H9 (cell line): Measurements from ENCODE around the gene LDB2. TPM values are rescaled to one million over a fixed set of nuclear protein-coding genes. Genes with fewer than 3 reads are reported as not detected.

ENCODE experiments used
- DNase-seq: peaks from one replicate; pipeline ENCODE4 v3.0.0-alpha.2; 2017
- H2AFZ ChIP-seq: one replicate; pipeline ENCODE4 v1.6.1; 2013; ENCODE audit warnings: mild to moderate bottlenecking, low read length, control low read depth, moderate library complexity
- H2AK5ac ChIP-seq: 2 replicates; pipeline ENCODE4 v1.6.1; 2013; ENCODE audit warnings: low read length, control low read depth, mixed read lengths; ENCODE audit not compliant: insufficient read length
- H2BK120ac ChIP-seq: one replicate; pipeline ENCODE4 v1.6.1; 2013; ENCODE audit warnings: low read depth, mild to moderate bottlenecking, low read length, control low read depth, inconsistent platforms; ENCODE audit not compliant: poor library complexity, severe bottlenecking
- H2BK12ac ChIP-seq: 2 replicates; pipeline ENCODE4 v1.6.1; 2013; ENCODE audit warnings: low read length, control low read depth, mixed read lengths, low read depth; ENCODE audit not compliant: insufficient read length
- H2BK15ac ChIP-seq: 2 replicates; pipeline ENCODE4 v1.6.1; 2013; ENCODE audit warnings: low read depth, low read length, control low read depth
- H2BK20ac ChIP-seq: one replicate; pipeline ENCODE4 v1.6.1; 2013; ENCODE audit warnings: low read depth, mild to moderate bottlenecking, low read length, control low read depth, inconsistent platforms; ENCODE audit not compliant: poor library complexity, severe bottlenecking
- H2BK5ac ChIP-seq: 2 replicates; pipeline ENCODE4 v1.6.1; 2013; ENCODE audit warnings: low read length, control low read depth, mixed read lengths; ENCODE audit not compliant: insufficient read length
- H3K14ac ChIP-seq: 2 replicates; pipeline ENCODE4 v1.6.1; 2013; ENCODE audit warnings: low read length, control low read depth; ENCODE audit not compliant: insufficient read depth
- H3K18ac ChIP-seq: 2 replicates; pipeline ENCODE4 v1.6.1; 2013; ENCODE audit warnings: low read depth, mild to moderate bottlenecking, mixed read lengths, low read length, control low read depth; ENCODE audit not compliant: insufficient read length
- H3K23ac ChIP-seq: 2 replicates; pipeline ENCODE4 v1.6.1; 2013; ENCODE audit warnings: low read length, control low read depth, mixed read lengths, low read depth; ENCODE audit not compliant: insufficient read length
- H3K23me2 ChIP-seq: 2 replicates; pipeline ENCODE4 v1.6.1; 2013; ENCODE audit warnings: low read depth, mild to moderate bottlenecking, mixed read lengths, low read length, control low read depth; ENCODE audit not compliant: insufficient read length, poor library complexity, severe bottlenecking
- H3K27ac ChIP-seq: 2 replicates; pipeline ENCODE4 v1.5.1; 2013; ENCODE audit warnings: low read length, control low read depth, mixed read lengths, low read depth; ENCODE audit not compliant: insufficient read length
- H3K27me3 ChIP-seq: 2 replicates; pipeline ENCODE4 v1.6.1; 2013; ENCODE audit warnings: low read length, control low read depth, inconsistent platforms; ENCODE audit not compliant: insufficient read depth
- H3K4ac ChIP-seq: 2 replicates; pipeline ENCODE4 v1.6.1; 2013; ENCODE audit warnings: low read depth, mild to moderate bottlenecking, control low read depth, inconsistent platforms, low read length, moderate library complexity
- H3K4me1 ChIP-seq: 2 replicates; pipeline ENCODE4 v1.6.1; 2013; ENCODE audit warnings: low read length, control low read depth, inconsistent platforms; ENCODE audit not compliant: insufficient read depth
- H3K4me2 ChIP-seq: 2 replicates; pipeline ENCODE4 v1.6.1; 2013; ENCODE audit warnings: low read length, control low read depth, mixed read lengths; ENCODE audit not compliant: insufficient read length, insufficient read depth
- H3K56ac ChIP-seq: 2 replicates; pipeline ENCODE4 v1.6.1; 2013; ENCODE audit warnings: low read depth, mild to moderate bottlenecking, mixed read lengths, low read length, control low read depth; ENCODE audit not compliant: insufficient read length
- H3K79me1 ChIP-seq: 2 replicates; pipeline ENCODE4 v1.6.1; 2013; ENCODE audit warnings: low read depth, mild to moderate bottlenecking, moderate library complexity, low read length, control low read depth, inconsistent platforms; ENCODE audit not compliant: insufficient read depth, poor library complexity, severe bottlenecking
- H3K79me2 ChIP-seq: 2 replicates; pipeline ENCODE4 v1.6.1; 2013; ENCODE audit warnings: low read length, control low read depth, inconsistent platforms; ENCODE audit not compliant: insufficient read depth
- H3K9ac ChIP-seq: 2 replicates; pipeline ENCODE4 v1.6.1; 2013; ENCODE audit warnings: low read length, control low read depth, mixed read lengths; ENCODE audit not compliant: insufficient read length; ENCODE audit errors: extremely low read depth
- H3K9me3 ChIP-seq: one replicate; pipeline ENCODE4 v1.6.1; 2013; ENCODE audit warnings: low read depth, low read length, inconsistent platforms; ENCODE audit not compliant: control insufficient read depth
- H3T11ph ChIP-seq: one replicate; pipeline ENCODE4 v1.6.1; 2013; ENCODE audit warnings: mild to moderate bottlenecking, low read length, control low read depth, inconsistent platforms
- H4K20me1 ChIP-seq: one replicate; pipeline ENCODE4 v1.6.1; 2013; ENCODE audit not compliant: control insufficient read depth, insufficient read length, insufficient read depth
- H4K5ac ChIP-seq: 2 replicates; pipeline ENCODE4 v1.6.1; 2013; ENCODE audit warnings: low read depth, mild to moderate bottlenecking, mixed read lengths, low read length, control low read depth; ENCODE audit not compliant: insufficient read length
- H4K8ac ChIP-seq: replicated peaks from 2 replicates; pipeline ENCODE4 v1.6.1; 2013; ENCODE audit warnings: low read length, control low read depth, mixed read lengths, low read depth; ENCODE audit not compliant: insufficient read length
- H4K91ac ChIP-seq: 2 replicates; pipeline ENCODE4 v1.6.1; 2013; ENCODE audit warnings: low read depth, mild to moderate bottlenecking, moderate library complexity, mixed read lengths, low read length, control low read depth; ENCODE audit not compliant: insufficient read length
- H3K27ac Mint-ChIP-seq, 3 experiments: 2 replicates in 2 of 3; 3 replicates in 1 of 3; pipeline ENCODE4 v1.8.0; 2020 to 2021; ENCODE audit warnings: mixed read lengths in 3 of 3, mild to moderate bottlenecking in 1 of 3, moderate library complexity in 1 of 3
- H3K27me3 Mint-ChIP-seq: 2 replicates; pipeline ENCODE4 v1.8.0; 2021; ENCODE audit warnings: low read depth, mild to moderate bottlenecking, moderate library complexity, mixed read lengths
- H3K36me3 Mint-ChIP-seq, 3 experiments: 2 replicates in 2 of 3; 3 replicates in 1 of 3; pipeline ENCODE4 v1.8.0; 2020 to 2021; ENCODE audit warnings: low read depth in 3 of 3, mixed read lengths in 3 of 3; ENCODE audit not compliant: insufficient read depth in 1 of 3
- H3K4me1 Mint-ChIP-seq, 2 experiments: 2 replicates each; pipeline ENCODE4 v1.8.0; 2020; ENCODE audit warnings: mixed read lengths in 2 of 2
- H3K4me3 Mint-ChIP-seq, 2 experiments: 2 replicates in 1 of 2; 3 replicates in 1 of 2; pipeline ENCODE4 v1.8.0; 2020 to 2021; ENCODE audit warnings: mild to moderate bottlenecking in 2 of 2, mixed read lengths in 2 of 2, moderate library complexity in 1 of 2
- H3K9me3 Mint-ChIP-seq, 2 experiments: 2 replicates in 1 of 2; 3 replicates in 1 of 2; pipeline ENCODE4 v1.8.0; 2020; ENCODE audit warnings: mild to moderate bottlenecking in 2 of 2, mixed read lengths in 2 of 2, moderate library complexity in 1 of 2
- CTCF ChIP-seq: fragments of 200-600 bp; sonication (generic); conservative IDR thresholded peaks from 3 replicates; pipeline ENCODE4 v1.8.0; 2021; ENCODE audit warnings: antibody characterized with exemption, mild to moderate bottlenecking
- WGBS: extraction: QIAGEN DNeasy Blood & Tissue Kit; methylation state at CpG from one replicate; pipeline ENCODE4 v1.1.7; 2013; ENCODE audit warnings: missing lambda C conversion rate, low lambda C conversion rate, mixed read lengths; ENCODE audit not compliant: insufficient read length; ENCODE audit errors: extremely low coverage; 5-methylcytosine and 5-hydroxymethylcytosine counted together
- total RNA-seq: library from RNA; stranded (reverse); gene quantifications from 2 replicates; pipeline ENCODE4 v1.2.1, GENCODE V29; 2021

The LDB2 gene
- total RNA-seq, 1 experiment from 2014 or later, result 22.5 TPM

GRCh38 chr4:16513876-16514275 is 384.6 kb downstream of the LDB2 start:
- DNase-seq, result no peak
- no peaks in the 10 kb centered on the region for H3K27me3 Mint-ChIP-seq
- WGBS, result no CpG with 5 or more reads among the region's 2 CpGs

More at GRCh38 chr4:16513876-16514275, 384.6 kb downstream of the LDB2 start:
- no peak overlapping the region for H4K8ac ChIP-seq
- Mint-ChIP-seq H3K36me3 (peaks cover 18 to 25% (median 23%) of the 10 kb centered on the region in 3 experiments), H3K9me3 (peaks cover 8 to 17% of the 10 kb centered on the region in 2 experiments), H3K27ac (no peak overlapping the region), H3K4me1 (peaks cover 14 to 21% of the 10 kb centered on the region in 2 experiments), H3K4me3 (no peak overlapping the region)
- no peak overlapping the region for H4K5ac ChIP-seq
- no peak overlapping the region for H3K9ac ChIP-seq
- H4K20me1 ChIP-seq, result no peaks in the 10 kb centered on the region
- no peak overlapping the region for H2AFZ ChIP-seq
- no peaks in the 10 kb centered on the region for H3K4me1 ChIP-seq
- H2BK15ac ChIP-seq, result no peak overlapping the region
- no peak for TF ChIP-seq CTCF
- no peak overlapping the region for H2BK120ac ChIP-seq
- H2BK12ac ChIP-seq, result no peak overlapping the region
- H2BK5ac ChIP-seq, result no peak overlapping the region
- no peaks in the 10 kb centered on the region for H3K9me3 ChIP-seq
- no peak overlapping the region for H3K27ac ChIP-seq
- H3K79me2 ChIP-seq, result no peaks in the 10 kb centered on the region
- H3K4ac ChIP-seq, result no peak overlapping the region
- H3K23ac ChIP-seq, result no peak overlapping the region
- H3K14ac ChIP-seq, result no peak overlapping the region
- no peaks in the 10 kb centered on the region for H3K79me1 ChIP-seq
- H3K27me3 ChIP-seq, result no peaks in the 10 kb centered on the region
- H3K18ac ChIP-seq, result no peak overlapping the region
- no peaks in the 10 kb centered on the region for H3K23me2 ChIP-seq
- no peak overlapping the region for H3K56ac ChIP-seq
- H3K4me2 ChIP-seq, result no peak overlapping the region
- H2BK20ac ChIP-seq, result no peak overlapping the region
- H2AK5ac ChIP-seq, result no peak overlapping the region
- no peak overlapping the region for H4K91ac ChIP-seq
- H3T11ph ChIP-seq, result no peak overlapping the region
